Measurements from ENCODE around the gene SLC25A21. TPM values are rescaled to one million over a fixed set of nuclear protein-coding genes. Genes with fewer than 3 reads are reported as not detected.
A peak's percentile ranks its signal among the peaks of the same experiment; 100 is the strongest.
"Not testable (repeated sequence)": the region's sequence is repeated elsewhere in the genome, so short reads cannot be mapped to it uniquely, and the experiment has no call there.

SLC25A21 gene
- total and polyA plus RNA-seq, 2 of the 13 experiments (the other 11 are each of a cell fraction or from before 2014, with no cell fraction given): 1.9 to 2.9 TPM

DNA sequence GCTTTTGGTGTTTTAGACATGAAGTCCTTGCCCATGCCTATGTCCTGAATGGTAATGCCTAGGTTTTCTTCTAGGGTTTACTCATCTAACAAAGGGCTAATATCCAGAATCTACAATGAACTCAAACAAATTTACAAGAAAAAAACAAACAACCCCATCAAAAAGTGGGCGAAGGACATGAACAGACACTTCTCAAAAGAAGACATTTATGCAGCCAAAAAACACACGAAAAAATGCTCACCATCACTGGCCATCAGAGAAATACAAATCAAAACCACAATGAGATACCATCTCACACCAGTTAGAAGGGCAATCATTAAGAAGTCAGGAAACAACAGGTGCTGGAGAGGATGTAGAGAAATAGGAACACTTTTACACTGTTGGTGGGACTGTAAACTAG, 10.1 kb downstream of the SLC25A21 start:
- ATAC-seq: not testable (repeated sequence)

GRCh38 chr14:37157987-37158386, 14.4 kb downstream of the SLC25A21 start:
- Histone ChIP-seq H3K9ac (ENCODE audit: insufficient read depth, low read depth, low read length) (no peak overlapping the region), H3K27ac (ENCODE audit: extremely low read length, insufficient read depth, low read length) (no peak overlapping the region), H4K20me1 (ENCODE audit: insufficient read depth, low read length) (no peaks in the 10 kb centered on the region), H3K27me3 (ENCODE audit: control insufficient read depth in 1 of 2, insufficient read depth in 2 of 2, low read length in 2 of 2) (no peaks in the 10 kb centered on the region), H3K9me3 (ENCODE audit: low read length) (peaks cover 4% of the 10 kb centered on the region; the same call in 1 of the 2 replicates), H3K4me2 (ENCODE audit: low read depth, low read length) (no peak overlapping the region), H3K4me3 (replicated peaks in 1 of 3; ENCODE audit: insufficient read depth in 1 of 3, low read depth in 2 of 3, low read length in 3 of 3) (no peak overlapping the region), H3K36me3 (replicated peaks in 1 of 2; ENCODE audit: control insufficient read depth in 1 of 2, insufficient read depth in 2 of 2, low read length in 2 of 2) (no peaks in the 10 kb centered on the region), H2AFZ (ENCODE audit: low read length) (no peak overlapping the region), H3K79me2 (ENCODE audit: insufficient read depth, low read length) (no peaks in the 10 kb centered on the region), H3K4me1 (ENCODE audit: insufficient read depth, low read length) (no peaks in the 10 kb centered on the region)
- 1% methylated on average over 2 of the region's 2 CpGs for WGBS (ENCODE audit: low lambda C conversion rate)
- intact Hi-C loops (cut with micrococcal nuclease; ENCODE audit: unreplicated experiment) (no loop called here), in situ Hi-C loops (cut with HindIII; ENCODE audit: extremely low pct_ligation_motif_present, low pct_unique_long_range_greater_than_20kb) (no loop called here)
- ATAC-seq (no peak), FAIRE-seq (no peak), DNase-seq (ENCODE audit: low spot score) (no peak)
- ChIA-PET POLR2A (no interaction called here), CTCF (ENCODE audit: low intra/inter-chr PET ratio, low total read pairs) (no interaction called here)
- no peak for TF ChIP-seq NBN (conservative IDR thresholded peaks at IDR 0.05)
- TF ChIP-seq IRF2 (CRISPR knock-in tag; IDR thresholded peaks at IDR 0.05): no peak
- TF ChIP-seq ZNF337 (CRISPR knock-in tag; IDR thresholded peaks at IDR 0.05; ENCODE audit: borderline replicate concordance, low read depth): no peak
- no peak for TF ChIP-seq NR2F1 (CRISPR knock-in tag; IDR thresholded peaks at IDR 0.05)
- TF ChIP-seq ARNT (IDR thresholded peaks at IDR 0.05): 0 out of 2 replicates have a peak, but pooled peaks have one; percentile 62
- TF ChIP-seq MIXL1 (CRISPR knock-in tag; IDR thresholded peaks at IDR 0.05): no peak
- TF ChIP-seq CBFB (CRISPR knock-in tag; IDR thresholded peaks at IDR 0.05): no peak
- no peak for TF ChIP-seq ZBTB39 (CRISPR knock-in tag; IDR thresholded peaks at IDR 0.05)
- peak; percentile 47 for TF ChIP-seq ZNF282 (IDR thresholded peaks at IDR 0.05; ENCODE audit: partially characterized antibody)
- TF ChIP-seq PLRG1 (conservative IDR thresholded peaks at IDR 0.05): peak; percentile 61; the same call in 1 of the 2 replicates
- TF ChIP-seq TOPORS (CRISPR knock-in tag; IDR thresholded peaks at IDR 0.05): no peak
- no TSS peak for BruUV-seq (replicated peaks)

More for the DNA sequence above, 10.1 kb downstream of the SLC25A21 start:
- CTCF ChIA-PET (ENCODE audit: low intra/inter-chr PET ratio, low total read pairs); H2AFZ ChIP-seq (ENCODE audit: low read length); H3K9ac ChIP-seq (ENCODE audit: insufficient read depth, low read depth, low read length); H3K9me3 ChIP-seq (ENCODE audit: low read length); H3K27ac ChIP-seq (ENCODE audit: extremely low read length, insufficient read depth, low read length); POLR2A ChIA-PET; FAIRE-seq; H3K36me3 ChIP-seq (replicated peaks in 1 of 2; ENCODE audit: control insufficient read depth in 1 of 2, insufficient read depth in 2 of 2, low read length in 2 of 2); in situ Hi-C loops (cut with HindIII; ENCODE audit: extremely low pct_ligation_motif_present, low pct_unique_long_range_greater_than_20kb); H3K4me3 ChIP-seq (replicated peaks in 1 of 3; ENCODE audit: insufficient read depth in 1 of 3, low read depth in 2 of 3, low read length in 3 of 3); H3K4me2 ChIP-seq (ENCODE audit: low read depth, low read length); BruUV-seq (replicated peaks); H4K20me1 ChIP-seq (ENCODE audit: insufficient read depth, low read length); H3K4me1 ChIP-seq (ENCODE audit: insufficient read depth, low read length); H3K79me2 ChIP-seq (ENCODE audit: insufficient read depth, low read length); H3K27me3 ChIP-seq (ENCODE audit: control insufficient read depth in 1 of 2, insufficient read depth in 2 of 2, low read length in 2 of 2); DNase-seq (ENCODE audit: low spot score): not testable (repeated sequence)
- intact Hi-C loops (cut with micrococcal nuclease; ENCODE audit: unreplicated experiment): loop anchor here (5.0 kb wide), 1 partner anchor 1380 kb away; no protein-coding TSS in a partner anchor
- WGBS (ENCODE audit: low lambda C conversion rate): 34% methylated on average over 2 of the region's 2 CpGs
